ENCODE data around the gene STAP1.

The STAP1 gene

DNA sequence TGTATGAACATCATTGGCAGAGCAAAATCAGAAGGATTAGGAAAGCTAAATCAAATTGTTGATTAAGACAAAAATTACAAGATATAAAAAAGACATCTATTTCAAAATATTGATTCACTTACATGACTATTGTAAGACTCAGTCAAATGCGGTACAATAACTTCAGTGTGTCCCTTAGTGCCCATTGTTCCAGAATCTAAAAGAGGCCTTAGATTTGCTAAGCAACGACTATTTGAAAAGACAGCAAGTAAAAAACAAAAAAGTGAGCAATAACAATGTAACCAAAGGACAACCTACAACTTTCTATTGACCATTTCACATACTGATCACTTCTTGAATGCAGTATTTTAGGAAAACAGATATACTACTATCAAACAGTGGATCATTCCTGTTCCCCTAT is 76.8 kb downstream of the STAP1 start:
- TF ChIP-seq NFIC (IDR thresholded peaks at IDR 0.05) (no peak), TAF1 (IDR thresholded peaks at IDR 0.05; ENCODE audit: low read depth) (no peak), FOXM1 (IDR thresholded peaks at IDR 0.05; ENCODE audit: borderline replicate concordance, low read depth) (no peak), TEAD4 (IDR thresholded peaks at IDR 0.05) (no peak), RAD21 (IDR thresholded peaks at IDR 0.05; ENCODE audit: low read depth) (no peak), CEBPB (IDR thresholded peaks at IDR 0.05) (no peak), YY1 (IDR thresholded peaks at IDR 0.05; ENCODE audit: low read depth) (no peak), EP300 (IDR thresholded peaks at IDR 0.05; ENCODE audit: borderline replicate concordance) (no peak), EGR1 (IDR thresholded peaks at IDR 0.05) (no peak), CREB1 (IDR thresholded peaks at IDR 0.05; ENCODE audit: low read depth) (no peak), ZBTB7A (IDR thresholded peaks at IDR 0.05; ENCODE audit: low read depth) (no peak), TCF12 (IDR thresholded peaks at IDR 0.05; ENCODE audit: low read depth) (no peak)
- TF ChIP-seq, protein P1, sequence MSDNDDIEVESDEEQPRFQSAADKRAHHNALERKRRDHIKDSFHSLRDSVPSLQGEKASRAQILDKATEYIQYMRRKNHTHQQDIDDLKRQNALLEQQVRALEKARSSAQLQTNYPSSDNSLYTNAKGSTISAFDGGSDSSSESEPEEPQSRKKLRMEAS (IDR thresholded peaks at IDR 0.05), result no peak
- TF ChIP-seq, protein P2, sequence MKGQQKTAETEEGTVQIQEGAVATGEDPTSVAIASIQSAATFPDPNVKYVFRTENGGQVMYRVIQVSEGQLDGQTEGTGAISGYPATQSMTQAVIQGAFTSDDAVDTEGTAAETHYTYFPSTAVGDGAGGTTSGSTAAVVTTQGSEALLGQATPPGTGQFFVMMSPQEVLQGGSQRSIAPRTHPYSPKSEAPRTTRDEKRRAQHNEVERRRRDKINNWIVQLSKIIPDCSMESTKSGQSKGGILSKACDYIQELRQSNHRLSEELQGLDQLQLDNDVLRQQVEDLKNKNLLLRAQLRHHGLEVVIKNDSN (IDR thresholded peaks at IDR 0.05), result no peak
- TF ChIP-seq, protein P3, sequence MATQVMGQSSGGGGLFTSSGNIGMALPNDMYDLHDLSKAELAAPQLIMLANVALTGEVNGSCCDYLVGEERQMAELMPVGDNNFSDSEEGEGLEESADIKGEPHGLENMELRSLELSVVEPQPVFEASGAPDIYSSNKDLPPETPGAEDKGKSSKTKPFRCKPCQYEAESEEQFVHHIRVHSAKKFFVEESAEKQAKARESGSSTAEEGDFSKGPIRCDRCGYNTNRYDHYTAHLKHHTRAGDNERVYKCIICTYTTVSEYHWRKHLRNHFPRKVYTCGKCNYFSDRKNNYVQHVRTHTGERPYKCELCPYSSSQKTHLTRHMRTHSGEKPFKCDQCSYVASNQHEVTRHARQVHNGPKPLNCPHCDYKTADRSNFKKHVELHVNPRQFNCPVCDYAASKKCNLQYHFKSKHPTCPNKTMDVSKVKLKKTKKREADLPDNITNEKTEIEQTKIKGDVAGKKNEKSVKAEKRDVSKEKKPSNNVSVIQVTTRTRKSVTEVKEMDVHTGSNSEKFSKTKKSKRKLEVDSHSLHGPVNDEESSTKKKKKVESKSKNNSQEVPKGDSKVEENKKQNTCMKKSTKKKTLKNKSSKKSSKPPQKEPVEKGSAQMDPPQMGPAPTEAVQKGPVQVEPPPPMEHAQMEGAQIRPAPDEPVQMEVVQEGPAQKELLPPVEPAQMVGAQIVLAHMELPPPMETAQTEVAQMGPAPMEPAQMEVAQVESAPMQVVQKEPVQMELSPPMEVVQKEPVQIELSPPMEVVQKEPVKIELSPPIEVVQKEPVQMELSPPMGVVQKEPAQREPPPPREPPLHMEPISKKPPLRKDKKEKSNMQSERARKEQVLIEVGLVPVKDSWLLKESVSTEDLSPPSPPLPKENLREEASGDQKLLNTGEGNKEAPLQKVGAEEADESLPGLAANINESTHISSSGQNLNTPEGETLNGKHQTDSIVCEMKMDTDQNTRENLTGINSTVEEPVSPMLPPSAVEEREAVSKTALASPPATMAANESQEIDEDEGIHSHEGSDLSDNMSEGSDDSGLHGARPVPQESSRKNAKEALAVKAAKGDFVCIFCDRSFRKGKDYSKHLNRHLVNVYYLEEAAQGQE (IDR thresholded peaks at IDR 0.05; ENCODE audit: low read depth), result no peak

DNA sequence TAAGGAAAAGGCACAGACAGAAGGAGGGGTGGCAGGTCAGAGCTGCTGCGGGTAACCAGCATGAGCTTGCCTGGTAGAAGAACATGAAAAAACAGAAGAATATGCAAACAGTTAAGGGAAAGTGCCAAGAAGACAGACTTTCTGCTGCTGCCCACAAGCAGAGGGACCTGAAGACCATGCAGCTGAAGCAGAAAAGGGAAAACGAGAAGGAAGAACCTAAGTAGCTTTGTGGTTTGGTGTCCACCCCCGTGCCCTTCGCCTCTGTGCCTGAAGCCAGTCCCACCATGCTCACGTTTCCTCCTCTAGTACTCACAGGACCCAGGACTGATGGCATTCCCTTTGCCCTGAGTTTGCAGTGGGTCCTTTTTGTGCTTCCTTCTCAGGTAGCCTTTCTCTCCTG is 79.6 kb downstream of the STAP1 start:
- no peak for TF ChIP-seq TAF1 (IDR thresholded peaks at IDR 0.05; ENCODE audit: low read depth)
- TF ChIP-seq CREB1 (IDR thresholded peaks at IDR 0.05; ENCODE audit: low read depth), result no peak
- no peak for TF ChIP-seq NFIC (IDR thresholded peaks at IDR 0.05)
- TF ChIP-seq RAD21 (IDR thresholded peaks at IDR 0.05; ENCODE audit: low read depth), result no peak
- TF ChIP-seq ZBTB7A (IDR thresholded peaks at IDR 0.05; ENCODE audit: low read depth), result no peak
- TF ChIP-seq, protein P3 (IDR thresholded peaks at IDR 0.05; ENCODE audit: low read depth), result no peak
- no peak for TF ChIP-seq YY1 (IDR thresholded peaks at IDR 0.05; ENCODE audit: low read depth)
- no peak for TF ChIP-seq EGR1 (IDR thresholded peaks at IDR 0.05)
- TF ChIP-seq TEAD4 (IDR thresholded peaks at IDR 0.05), result no peak
- no peak for TF ChIP-seq CEBPB (IDR thresholded peaks at IDR 0.05)

DNA sequence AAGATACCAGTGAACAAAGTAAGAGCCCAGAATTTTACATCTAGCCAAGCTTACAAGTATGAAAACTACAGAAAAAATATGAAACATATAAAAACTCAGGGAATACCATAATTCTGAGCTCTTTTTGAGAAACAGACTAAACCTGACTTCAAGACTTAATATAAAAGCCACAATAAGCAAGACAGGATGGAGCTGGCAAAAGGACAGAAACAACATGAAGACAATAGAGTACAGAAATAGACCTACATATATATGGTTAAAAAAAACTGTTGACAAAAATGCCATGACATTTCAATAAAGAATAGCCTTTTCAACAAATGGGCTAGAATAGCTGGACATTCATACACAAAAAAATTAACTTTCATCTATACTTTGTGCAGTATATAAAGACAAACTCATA is 93.0 kb downstream of the STAP1 start:
- TF ChIP-seq EGR1 (IDR thresholded peaks at IDR 0.05) (no peak), RAD21 (IDR thresholded peaks at IDR 0.05; ENCODE audit: low read depth) (no peak), NFIC (IDR thresholded peaks at IDR 0.05) (no peak), EP300 (IDR thresholded peaks at IDR 0.05; ENCODE audit: borderline replicate concordance) (no peak), CEBPB (IDR thresholded peaks at IDR 0.05) (no peak), CREB1 (IDR thresholded peaks at IDR 0.05; ENCODE audit: low read depth) (no peak), YY1 (IDR thresholded peaks at IDR 0.05; ENCODE audit: low read depth) (no peak), TEAD4 (IDR thresholded peaks at IDR 0.05) (no peak), TAF1 (IDR thresholded peaks at IDR 0.05; ENCODE audit: low read depth) (no peak), TCF12 (IDR thresholded peaks at IDR 0.05; ENCODE audit: low read depth) (no peak), FOXM1 (IDR thresholded peaks at IDR 0.05; ENCODE audit: borderline replicate concordance, low read depth) (no peak), ZBTB7A (IDR thresholded peaks at IDR 0.05; ENCODE audit: low read depth) (no peak)
- TF ChIP-seq, protein P3 (IDR thresholded peaks at IDR 0.05; ENCODE audit: low read depth), result no peak
- TF ChIP-seq, protein P1 (IDR thresholded peaks at IDR 0.05), result no peak
- TF ChIP-seq, protein P2 (IDR thresholded peaks at IDR 0.05), result no peak

Data from Ishikawa (cell line).